Lung (tissue), 12 donors: ENCODE measurements around the gene DOCK7. TPM values are rescaled to one million over a fixed set of nuclear protein-coding genes. Genes with fewer than 3 reads are reported as not detected.

Experiments used
- ATAC-seq: fragments of 200-7000 bp; cut with Tn5 transposase; one replicate; pipeline ENCODE4 v1.9.1; 2020; ENCODE audit warnings: moderate number of reproducible peaks; ENCODE audit not compliant: insufficient read depth, low FRiP score
- DNase-seq, 3 donors: peaks; one replicate each; pipeline ENCODE4 v3.0.0-alpha.2; 2013 to 2017
- H3K27ac ChIP-seq, 2 donors: one replicate each; pipeline ENCODE4 v1.5.1; 2013; ENCODE audit warnings: mild to moderate bottlenecking in 2 of 2, moderate library complexity in 2 of 2, control low read depth in 1 of 2, inconsistent platforms in 1 of 2, low read depth in 1 of 2, low read length in 1 of 2
- H3K27me3 ChIP-seq, 3 donors: one replicate each; pipeline ENCODE4 v1.5.1; 2013; ENCODE audit warnings: low read length in 2 of 3; ENCODE audit not compliant: control insufficient read depth in 3 of 3, insufficient read depth in 3 of 3
- H3K36me3 ChIP-seq, 4 donors: one replicate each; pipeline ENCODE4 v1.5.1; 2013; ENCODE audit warnings: low read length in 4 of 4, mild to moderate bottlenecking in 1 of 4, moderate library complexity in 1 of 4; ENCODE audit not compliant: control insufficient read depth in 4 of 4, insufficient read depth in 4 of 4
- H3K4me1 ChIP-seq, 5 donors: one replicate each; pipeline ENCODE4 v1.5.1; 2013; ENCODE audit warnings: low read length in 5 of 5, mild to moderate bottlenecking in 2 of 5, moderate library complexity in 1 of 5; ENCODE audit not compliant: control insufficient read depth in 5 of 5, insufficient read depth in 5 of 5
- H3K4me3 ChIP-seq: one replicate; pipeline ENCODE4 v1.5.1; 2013; ENCODE audit warnings: mild to moderate bottlenecking, control low read depth, moderate library complexity
- H3K9ac ChIP-seq, 2 donors: one replicate each; pipeline ENCODE4 v1.5.1; 2013; ENCODE audit warnings: low read length in 2 of 2, control low read depth in 1 of 2; ENCODE audit not compliant: insufficient read depth in 1 of 2
- H3K9me3 ChIP-seq, 4 donors: one replicate each; pipeline ENCODE4 v1.5.1; 2013; ENCODE audit warnings: low read length in 3 of 4, mild to moderate bottlenecking in 1 of 4, moderate library complexity in 1 of 4; ENCODE audit not compliant: control insufficient read depth in 4 of 4, insufficient read depth in 3 of 4
- CTCF ChIP-seq: IDR thresholded peaks from 2 replicates; pipeline ENCODE4 v1.5.1; 2012; ENCODE audit warnings: mild to moderate bottlenecking; ENCODE audit errors: control extremely low read depth, extremely low read depth
- WGBS, 2 donors: extraction: QIAGEN DNeasy Blood & Tissue Kit; methylation state at CpG; one replicate each; pipeline ENCODE4 v1.1.7; 2013; 5-methylcytosine and 5-hydroxymethylcytosine counted together
- polyA plus RNA-seq, 2 donors: library from polyadenylated mRNA; stranded (reverse); fragments of 200-250 nt; gene quantifications; one replicate each; pipeline ENCODE4 v1.2.1, GENCODE V29; 2013
- total RNA-seq, 2 donors: library from RNA; depleted of rRNA in 1 of 2; stranded (reverse); fragments of >200 nt in 1 of 2; gene quantifications; one replicate each; pipeline ENCODE4 v1.2.1, GENCODE V29; 2014 to 2021
- donor health status: control.
- donor health status: control.
- donor health status: Bipolar disorder and iron deficiency.
- donor health status: healthy.
- donor health status: DM: yes; HTN: yes; CAD: no.

Gene DOCK7
- total and polyA plus RNA-seq, 4 donors, result 3.4 to 111 (median 20.2) TPM

DNA sequence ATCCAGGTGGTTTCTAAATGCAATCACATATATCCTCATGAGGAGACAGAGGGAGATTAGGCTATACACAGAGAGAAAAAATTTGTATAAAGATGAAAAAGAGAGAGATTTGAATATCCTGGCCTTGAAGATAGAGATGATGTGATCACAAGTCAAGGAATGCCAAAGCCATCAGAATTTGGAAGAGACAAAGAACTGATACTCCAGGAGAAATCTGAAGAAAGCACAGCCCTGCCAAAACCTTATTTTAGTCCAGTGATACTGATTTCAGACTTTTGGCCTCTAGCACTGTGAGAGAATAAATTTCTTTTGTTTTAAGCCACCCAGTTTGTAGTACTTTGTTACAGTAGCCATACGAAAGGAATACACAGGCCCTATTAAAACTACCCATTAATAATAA lies 33.4 kb downstream of the DOCK7 start:
- no peak for TF ChIP-seq CTCF
- DNase-seq (peak in 1 of 3 donors; percentile 6), ATAC-seq (no peak)
- WGBS, 2 donors, result 90 to 94% methylated on average over 1 of the region's 1 CpG
- Histone ChIP-seq H3K9me3 (no peaks in the 10 kb centered on the region), H3K36me3 (peaks cover 0 to 4% (median under 1%) of the 10 kb centered on the region in 4 donors), H3K27ac (no peak overlapping the region), H3K27me3 (no peaks in the 10 kb centered on the region), H3K4me1 (peaks cover 0 to 4% (median 2%) of the 10 kb centered on the region in 5 donors), H3K9ac (no peak overlapping the region), H3K4me3 (no peak overlapping the region)

DNA sequence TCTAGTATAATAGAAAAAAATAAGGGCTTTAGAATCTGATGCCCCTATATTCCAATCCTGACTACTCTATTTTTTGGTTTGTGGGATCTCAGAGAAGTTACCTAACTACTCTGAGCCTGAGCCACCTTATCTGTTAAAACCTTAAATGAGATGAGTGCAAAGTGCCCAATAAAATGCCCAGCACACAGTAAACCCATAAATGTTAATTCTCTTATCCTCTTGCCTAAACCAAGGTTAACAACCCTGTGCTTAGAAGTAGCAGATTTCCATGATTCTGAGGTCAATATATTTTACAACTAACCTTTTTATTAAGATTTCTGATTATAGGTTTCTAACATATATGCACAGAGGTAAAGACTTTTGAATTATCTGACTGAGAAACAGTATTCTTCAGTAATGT lies 35.8 kb downstream of the DOCK7 start:
- DNase-seq (no peak), ATAC-seq (no peak)

DNA sequence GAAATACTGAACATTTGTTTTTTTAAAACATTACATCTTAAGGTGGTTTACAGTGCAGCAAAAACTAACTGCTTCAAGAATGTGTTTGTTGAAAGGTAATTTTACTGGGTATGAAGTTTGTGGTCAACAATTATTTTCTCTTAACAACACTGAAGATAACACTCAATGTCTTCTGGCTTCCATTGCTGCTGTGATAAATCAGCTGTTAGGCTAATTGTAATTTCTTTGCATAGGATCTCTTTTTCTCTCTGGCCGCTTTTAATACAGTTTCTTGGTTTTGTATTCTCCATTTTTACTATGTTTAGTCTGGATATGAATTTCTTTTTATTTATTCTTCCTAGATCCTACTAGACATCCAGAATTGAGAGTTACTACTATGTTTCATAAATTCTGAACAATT lies 44.9 kb downstream of the DOCK7 start:
- Histone ChIP-seq H3K9ac (no peak overlapping the region), H3K4me3 (no peak overlapping the region), H3K27me3 (no peaks in the 10 kb centered on the region), H3K4me1 (no peaks in the 10 kb centered on the region), H3K27ac (no peak overlapping the region), H3K9me3 (peaks cover 0 to 2% (median 0%) of the 10 kb centered on the region in 4 donors), H3K36me3 (peaks cover 2 to 19% (median 9%) of the 10 kb centered on the region in 4 donors)
- no peak for TF ChIP-seq CTCF
- 94 to 100% methylated on average over 1 of the region's 1 CpG for whole genome bisulfite sequencing, 2 donors
- DNase-seq (no peak), ATAC-seq (no peak)

More for the DNA sequence above, 35.8 kb downstream of the DOCK7 start:
- peaks cover 0 to 3% (median under 1%) of the 10 kb centered on the region in 4 donors for H3K36me3 ChIP-seq
- H3K27me3 ChIP-seq, result no peaks in the 10 kb centered on the region
- H3K9ac ChIP-seq, result no peak overlapping the region
- no peaks in the 10 kb centered on the region for H3K9me3 ChIP-seq
- H3K4me3 ChIP-seq, result no peak overlapping the region
- no peak overlapping the region for H3K27ac ChIP-seq
- peaks cover 0 to 4% (median 2%) of the 10 kb centered on the region in 5 donors for H3K4me1 ChIP-seq
- TF ChIP-seq CTCF, result no peak
